HepG2 (cell line): ENCODE measurements around the gene TH. TPM values are rescaled to one million over a fixed set of nuclear protein-coding genes. Genes with fewer than 3 reads are reported as not detected.

Experiments
- CHD4 ChIP-seq: fragments of 200-600 bp; sonication (generic); IDR thresholded peaks from 2 replicates; pipeline ENCODE4 v1.7.0; 2017; ENCODE audit warnings: mild to moderate bottlenecking, low read length, borderline replicate concordance
- DPF2 ChIP-seq: sonication (generic); formaldehyde crosslinking; IDR thresholded peaks from 2 replicates; pipeline ENCODE4 v1.4.0; 2020; ENCODE audit warnings: mild to moderate bottlenecking, low read depth, missing genetic modification reagents, borderline replicate concordance
- DRAP1 ChIP-seq: IDR thresholded peaks from 2 replicates; pipeline ENCODE4 v1.6.1; 2016; ENCODE audit warnings: missing genetic modification reagents, missing compliant biosample characterization
- FOSL1 ChIP-seq: sonication (generic); formaldehyde crosslinking; IDR thresholded peaks from 2 replicates; pipeline ENCODE4 v1.9.0; 2021; ENCODE audit warnings: missing genetic modification reagents, borderline replicate concordance
- FOXA1 ChIP-seq, 2 experiments: fragments of 450-650 bp in 1 of 2; sonication (generic) in 1 of 2; formaldehyde crosslinking in 1 of 2; IDR thresholded peaks; 2 replicates each; pipeline versions ENCODE4 v1.4.0 to v1.6.1; 2016 to 2020; ENCODE audit warnings: missing genetic modification reagents in 1 of 2
- HCFC1 ChIP-seq: fragments of 150-350 bp; IDR thresholded peaks from 2 replicates; pipeline ENCODE4 v1.6.1; 2014; ENCODE audit warnings: low read depth, low read length
- IKZF4 ChIP-seq: sonication (generic); formaldehyde crosslinking; IDR thresholded peaks from 2 replicates; pipeline ENCODE4 v1.5.1; 2020; ENCODE audit warnings: borderline replicate concordance, mild to moderate bottlenecking, low read depth, missing genetic modification reagents; ENCODE audit errors: not compliant biosample characterization
- IRX3 ChIP-seq: sonication (generic); formaldehyde crosslinking; IDR thresholded peaks from 2 replicates; pipeline ENCODE4 v1.8.1; 2023; ENCODE audit warnings: mild to moderate bottlenecking, low read depth, missing genetic modification reagents, borderline replicate concordance
- NCOA1 ChIP-seq: sonication (generic); formaldehyde crosslinking; IDR thresholded peaks from 2 replicates; pipeline ENCODE4 v1.9.0; 2021; ENCODE audit warnings: missing genetic modification reagents
- NFRKB ChIP-seq: fragments of 450-650 bp; IDR thresholded peaks from 2 replicates; pipeline ENCODE4 v1.6.1; 2017
- RFXAP ChIP-seq: sonication (generic); formaldehyde crosslinking; IDR thresholded peaks from 2 replicates; pipeline ENCODE4 v1.4.0; 2020; ENCODE audit warnings: missing genetic modification reagents, borderline replicate concordance
- RORA ChIP-seq: sonication (generic); formaldehyde crosslinking; IDR thresholded peaks from 2 replicates; pipeline ENCODE4 v1.5.0; 2020; ENCODE audit warnings: mild to moderate bottlenecking, missing genetic modification reagents, moderate library complexity
- SALL2 ChIP-seq: sonication (generic); formaldehyde crosslinking; IDR thresholded peaks from 2 replicates; pipeline ENCODE4 v1.8.1; 2023; ENCODE audit warnings: mild to moderate bottlenecking, missing genetic modification reagents, inconsistent platforms
- TFDP1 ChIP-seq: IDR thresholded peaks from 2 replicates; pipeline ENCODE4 v1.6.1; 2016; ENCODE audit warnings: missing compliant biosample characterization, missing genetic modification reagents, borderline replicate concordance
- ZBTB25 ChIP-seq: IDR thresholded peaks from 2 replicates; pipeline ENCODE4 v1.6.1; 2018; ENCODE audit warnings: missing genetic modification reagents
- ZNF124 ChIP-seq: sonication (generic); formaldehyde crosslinking; IDR thresholded peaks from 2 replicates; pipeline ENCODE4 v1.4.0; 2020; ENCODE audit warnings: missing genetic modification reagents
- ZNF160 ChIP-seq: sonication (generic); formaldehyde crosslinking; IDR thresholded peaks from 2 replicates; pipeline ENCODE4 v1.8.0; 2022; ENCODE audit warnings: mild to moderate bottlenecking, inconsistent platforms, missing genetic modification reagents
- ZNF224 ChIP-seq: sonication (generic); formaldehyde crosslinking; IDR thresholded peaks from 2 replicates; pipeline ENCODE4 v1.5.0; 2020; ENCODE audit warnings: mild to moderate bottlenecking, missing genetic modification reagents
- ZNF513 ChIP-seq: sonication (generic); formaldehyde crosslinking; conservative IDR thresholded peaks from 2 replicates; pipeline ENCODE4 v1.5.0; 2020; ENCODE audit warnings: missing genetic modification reagents
- ZNF577 ChIP-seq: sonication (generic); formaldehyde crosslinking; IDR thresholded peaks from 2 replicates; pipeline ENCODE4 v1.4.0; 2020; ENCODE audit warnings: mild to moderate bottlenecking, low read depth, missing genetic modification reagents, borderline replicate concordance
- ZNF644 ChIP-seq: IDR thresholded peaks from 2 replicates; pipeline ENCODE4 v1.6.1; 2016; ENCODE audit warnings: low read depth
- ZNF672 ChIP-seq: sonication (generic); formaldehyde crosslinking; IDR thresholded peaks from 2 replicates; pipeline ENCODE4 v1.8.1; 2022; ENCODE audit warnings: missing genetic modification reagents
- ZNF724P ChIP-seq: sonication (generic); formaldehyde crosslinking; IDR thresholded peaks from 2 replicates; pipeline ENCODE4 v1.8.0; 2022; ENCODE audit warnings: missing genetic modification reagents, borderline replicate concordance
- ZNF784 ChIP-seq: sonication (generic); formaldehyde crosslinking; IDR thresholded peaks from 2 replicates; pipeline ENCODE4 v1.5.1; 2020; ENCODE audit warnings: missing genetic modification reagents, mild to moderate bottlenecking, borderline replicate concordance
- ZNF83 ChIP-seq: sonication (generic); formaldehyde crosslinking; IDR thresholded peaks from 2 replicates; pipeline ENCODE4 v1.4.0; 2020; ENCODE audit warnings: missing genetic modification reagents, mild to moderate bottlenecking, borderline replicate concordance
- polyA plus RNA-seq, 8 experiments: library from polyadenylated mRNA; depleted of rRNA in 3 of 8; stranded (reverse) in 7 of 8; unstranded in 1 of 8; fragments of >200 nt; fragmentation: Illumina TruSeq in 4 of 8; extraction: Trizol in 4 of 8; gene quantifications; 2 replicates each; pipeline versions ENCODE4 v1.2.1 to v1.2.3, GENCODE V29; 2011 to 2016; ENCODE audit warnings: low read depth in 4 of 8, missing spikeins in 1 of 8, mixed read lengths in 1 of 8; ENCODE audit not compliant: insufficient read depth in 1 of 8
- total RNA-seq, 5 experiments: library from RNA; depleted of rRNA; stranded (reverse); fragments of >200 nt; fragmentation: Illumina TruSeq; extraction: Trizol; gene quantifications; 2 replicates each; pipeline ENCODE4 v1.2.3, GENCODE V29; 2016; ENCODE audit warnings: low read depth in 1 of 5

The TH gene
- total and polyA plus RNA-seq, 2 of the 13 experiments (the other 11 are each of a cell fraction or from before 2014, with no cell fraction given) = 0.36 TPM; not detected in 1

GRCh38 chr11:2131371-2132236 lies 40.0 kb downstream of the TH start (continued):
- TF ChIP-seq NCOA1 = no peak; the same call in 1 of the 2 replicates
- TF ChIP-seq ZNF644 (CRISPR knock-in tag) = no peak
- peak; percentile 93; the same call in 1 of the 2 replicates for TF ChIP-seq ZNF672 (CRISPR knock-in tag)
- peak; percentile 25; the same call in 1 of the 2 replicates for TF ChIP-seq ZNF83 (CRISPR knock-in tag)
- TF ChIP-seq TFDP1 (CRISPR knock-in tag) = no peak
- TF ChIP-seq IRX3 (CRISPR knock-in tag) = no peak
- no peak for TF ChIP-seq ZNF724P (CRISPR knock-in tag)
- TF ChIP-seq NFRKB = no peak
- TF ChIP-seq ZNF577 = no peak
- peak; percentile 60; the same call in 1 of the 2 replicates for TF ChIP-seq ZNF160 (CRISPR knock-in tag)
- TF ChIP-seq ZNF124 (CRISPR knock-in tag) = no peak
- no peak for TF ChIP-seq IKZF4 (CRISPR knock-in tag)
- 0 out of 2 replicates have a peak, but pooled peaks have one; percentile 79 for TF ChIP-seq ZNF224
- no peak for TF ChIP-seq HCFC1
- no peak for TF ChIP-seq FOSL1
- TF ChIP-seq DPF2 (CRISPR knock-in tag) = no peak
- TF ChIP-seq DRAP1 = no peak
- no peak for TF ChIP-seq ZNF513 (CRISPR knock-in tag)
- TF ChIP-seq RORA = no peak
- no peak for TF ChIP-seq CHD4
- peak; percentile 44; the same call in 1 of the 2 replicates for TF ChIP-seq FOXA1 (IDR thresholded peaks at IDR 0.05)
- no peak for TF ChIP-seq FOXA1 (CRISPR knock-in tag; IDR thresholded peaks at IDR 0.05)
- no peak for TF ChIP-seq SALL2
- TF ChIP-seq RFXAP = no peak
- no peak for TF ChIP-seq ZBTB25 (CRISPR knock-in tag)
- TF ChIP-seq ZNF784 = peak; percentile 78
